ENCODE results near the gene MX2. TPM values are rescaled to one million over a fixed set of nuclear protein-coding genes. Genes with fewer than 3 reads are reported as not detected.

MX2 gene
- total and polyA plus RNA-seq, 2 donors = 32.0 to 33.0 TPM

DNA sequence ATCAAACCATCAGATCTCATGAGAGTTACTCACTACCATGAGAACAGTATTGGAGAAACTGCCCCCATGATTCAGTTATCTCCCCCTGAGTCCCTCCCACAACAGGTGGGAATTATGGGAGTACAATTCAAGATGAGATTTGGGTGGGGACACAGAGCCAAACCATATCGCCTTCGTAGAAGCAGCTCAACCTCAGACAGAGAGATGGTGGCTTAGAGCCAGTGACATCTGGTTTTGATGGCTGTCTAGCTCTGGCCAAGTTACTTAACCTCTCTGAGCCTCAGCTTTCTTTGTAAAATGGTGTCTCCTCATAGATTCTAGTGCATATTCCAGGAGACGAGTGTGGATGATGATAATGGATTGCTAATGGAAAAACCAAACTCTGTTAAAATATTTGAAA, 91.4 kb downstream of the MX2 start:
- Histone ChIP-seq H3K27ac (ENCODE audit: low read depth in 1 of 2, low read length in 1 of 2) (no peak overlapping the region), H3K4me1 (ENCODE audit: control insufficient read depth in 2 of 2, insufficient read depth in 2 of 2, low read length in 2 of 2) (no peaks in the 10 kb centered on the region), H3K4me3 (ENCODE audit: low read length in 2 of 2) (no peak overlapping the region), H3K27me3 (ENCODE audit: control insufficient read depth in 2 of 2, insufficient read depth in 1 of 2, low read length in 1 of 2) (no peaks in the 10 kb centered on the region), H3K9me3 (ENCODE audit: control insufficient read depth in 2 of 2, insufficient read depth in 1 of 2, low read length in 1 of 2) (no peaks in the 10 kb centered on the region), H3K36me3 (ENCODE audit: control insufficient read depth in 2 of 2, insufficient read depth in 2 of 2, low read length in 1 of 2) (peaks cover 53 to 87% of the 10 kb centered on the region in 2 donors)
- 98% methylated on average over 3 of the region's 3 CpGs for WGBS
- DNase-seq (ENCODE audit: low read depth in 6 of 9, low spot score in 9 of 9) = no peak

DNA sequence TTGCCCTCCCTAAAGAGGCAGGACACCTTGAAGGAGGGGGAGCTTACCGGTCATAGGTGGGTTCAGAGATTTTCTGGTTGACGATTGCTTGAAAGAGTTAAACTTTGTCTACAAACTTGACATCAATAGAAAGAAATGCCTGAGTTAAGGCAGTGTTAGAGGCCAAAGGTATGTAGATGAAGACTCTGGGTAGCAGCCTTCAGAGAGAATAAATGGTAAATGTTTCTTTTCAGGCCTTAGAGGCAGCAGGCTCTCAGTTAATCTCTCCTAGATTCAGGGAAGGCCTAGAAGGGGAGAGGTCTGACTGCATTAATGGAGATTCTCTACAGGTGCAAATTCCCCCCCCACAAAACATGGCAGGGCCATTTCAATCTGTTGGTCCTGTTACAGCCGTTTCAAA, 91.9 kb downstream of the MX2 start:
- no peak for DNase-seq (ENCODE audit: low read depth in 6 of 9, low spot score in 9 of 9)
- Histone ChIP-seq H3K9me3 (ENCODE audit: control insufficient read depth in 2 of 2, insufficient read depth in 1 of 2, low read length in 1 of 2) (no peaks in the 10 kb centered on the region), H3K36me3 (ENCODE audit: control insufficient read depth in 2 of 2, insufficient read depth in 2 of 2, low read length in 1 of 2) (peaks cover 59 to 91% of the 10 kb centered on the region in 2 donors), H3K4me1 (ENCODE audit: control insufficient read depth in 2 of 2, insufficient read depth in 2 of 2, low read length in 2 of 2) (no peaks in the 10 kb centered on the region), H3K27me3 (ENCODE audit: control insufficient read depth in 2 of 2, insufficient read depth in 1 of 2, low read length in 1 of 2) (no peaks in the 10 kb centered on the region), H3K4me3 (ENCODE audit: low read length in 2 of 2) (no peak overlapping the region), H3K27ac (ENCODE audit: low read depth in 1 of 2, low read length in 1 of 2) (no peak overlapping the region)
- 77% methylated on average over 3 of the region's 3 CpGs for WGBS

DNA sequence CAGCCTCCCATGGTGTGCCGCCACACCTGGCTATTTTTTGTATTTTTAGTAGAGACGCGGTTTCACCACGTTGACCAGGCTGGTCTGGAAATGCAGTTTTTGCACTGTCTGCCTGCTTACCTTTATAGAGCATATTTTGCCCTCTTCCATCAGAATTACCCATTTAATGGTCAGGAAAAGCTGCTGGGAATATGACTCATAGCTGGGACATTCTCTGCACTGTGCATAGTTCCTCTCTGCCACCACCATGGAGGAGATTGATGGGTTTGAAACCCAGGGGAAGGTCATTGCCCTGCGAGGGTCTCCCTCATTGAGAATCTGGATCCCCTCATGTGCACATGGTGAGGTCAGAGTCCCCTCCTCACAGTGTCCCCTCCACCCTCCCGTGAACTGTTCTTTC, 96.3 kb downstream of the MX2 start:
- H3K4me3 ChIP-seq (ENCODE audit: low read length in 2 of 2) = no peak overlapping the region
- H3K36me3 ChIP-seq (ENCODE audit: control insufficient read depth in 2 of 2, insufficient read depth in 2 of 2, low read length in 1 of 2) = peaks cover 45 to 63% of the 10 kb centered on the region in 2 donors
- no peaks in the 10 kb centered on the region for H3K27me3 ChIP-seq (ENCODE audit: control insufficient read depth in 2 of 2, insufficient read depth in 1 of 2, low read length in 1 of 2)
- no peak for DNase-seq (ENCODE audit: low read depth in 6 of 9, low spot score in 9 of 9)
- H3K9me3 ChIP-seq (ENCODE audit: control insufficient read depth in 2 of 2, insufficient read depth in 1 of 2, low read length in 1 of 2) = peaks cover 0 to 3% of the 10 kb centered on the region in 2 donors
- H3K27ac ChIP-seq (ENCODE audit: low read depth in 1 of 2, low read length in 1 of 2) = no peak overlapping the region
- H3K4me1 ChIP-seq (ENCODE audit: control insufficient read depth in 2 of 2, insufficient read depth in 2 of 2, low read length in 2 of 2) = peaks cover 0 to 9% of the 10 kb centered on the region in 2 donors
- WGBS = 96% methylated on average over 6 of the region's 6 CpGs

DNA sequence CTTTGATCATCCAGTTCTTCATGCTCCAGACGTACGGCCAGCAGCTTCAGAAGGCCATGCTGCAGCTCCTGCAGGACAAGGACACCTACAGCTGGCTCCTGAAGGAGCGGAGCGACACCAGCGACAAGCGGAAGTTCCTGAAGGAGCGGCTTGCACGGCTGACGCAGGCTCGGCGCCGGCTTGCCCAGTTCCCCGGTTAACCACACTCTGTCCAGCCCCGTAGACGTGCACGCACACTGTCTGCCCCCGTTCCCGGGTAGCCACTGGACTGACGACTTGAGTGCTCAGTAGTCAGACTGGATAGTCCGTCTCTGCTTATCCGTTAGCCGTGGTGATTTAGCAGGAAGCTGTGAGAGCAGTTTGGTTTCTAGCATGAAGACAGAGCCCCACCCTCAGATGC, 96.7 kb downstream of the MX2 start:
- no peak for DNase-seq (ENCODE audit: low read depth in 6 of 9, low spot score in 9 of 9)
- no peak overlapping the region for H3K27ac ChIP-seq (ENCODE audit: low read depth in 1 of 2, low read length in 1 of 2)
- peaks cover 41 to 59% of the 10 kb centered on the region in 2 donors for H3K36me3 ChIP-seq (ENCODE audit: control insufficient read depth in 2 of 2, insufficient read depth in 2 of 2, low read length in 1 of 2)
- peaks cover 0 to 7% of the 10 kb centered on the region in 2 donors for H3K9me3 ChIP-seq (ENCODE audit: control insufficient read depth in 2 of 2, insufficient read depth in 1 of 2, low read length in 1 of 2)
- H3K27me3 ChIP-seq (ENCODE audit: control insufficient read depth in 2 of 2, insufficient read depth in 1 of 2, low read length in 1 of 2) = no peaks in the 10 kb centered on the region
- no peak overlapping the region for H3K4me3 ChIP-seq (ENCODE audit: low read length in 2 of 2)
- 97% methylated on average over 22 of the region's 22 CpGs for WGBS
- peaks cover 0 to 9% of the 10 kb centered on the region in 2 donors for H3K4me1 ChIP-seq (ENCODE audit: control insufficient read depth in 2 of 2, insufficient read depth in 2 of 2, low read length in 2 of 2)

Other genes starting within 250 kb of the MX2 start
- 5.9 TPM for gene BACE2, start 193.9 kb upstream of the MX2 start, total RNA-seq
- 17.6 TPM for gene BACE2, start 193.9 kb upstream of the MX2 start, polyA plus RNA-seq
- gene FAM3B, start 45.2 kb upstream of the MX2 start, total RNA-seq = 13.2 TPM
- 8.5 TPM for gene FAM3B, start 45.2 kb upstream of the MX2 start, polyA plus RNA-seq
- 148 TPM for gene MX1, start 64.2 kb downstream of the MX2 start, total RNA-seq
- 54.5 TPM for gene MX1, start 64.2 kb downstream of the MX2 start, polyA plus RNA-seq
- gene TMPRSS2, start 146.1 kb downstream of the MX2 start, total RNA-seq = 0.99 TPM
- 2.5 TPM for gene TMPRSS2, start 146.1 kb downstream of the MX2 start, polyA plus RNA-seq